ENCODE data around the gene CARF.

Gene CARF

DNA sequence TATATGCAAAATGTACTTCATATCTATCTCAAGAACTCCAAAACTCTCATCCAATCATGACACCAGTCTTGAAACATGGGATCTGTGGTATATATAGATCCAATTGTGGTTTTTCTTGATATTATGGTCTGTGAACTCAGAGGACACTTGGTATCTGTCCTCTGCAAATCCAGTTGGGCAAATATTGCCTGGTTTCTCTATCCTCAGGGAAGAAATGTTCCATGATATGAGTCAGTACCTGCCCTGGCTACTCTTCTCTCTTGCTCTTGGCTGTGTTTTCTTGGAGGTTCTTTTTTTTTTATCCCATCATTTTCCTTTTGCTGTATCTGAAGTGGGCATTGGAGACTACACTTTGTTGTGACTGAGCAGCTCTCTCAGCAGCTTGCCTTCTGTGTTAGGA lies 113.5 kb downstream of the CARF start:
- no peak for DNase-seq

DNA sequence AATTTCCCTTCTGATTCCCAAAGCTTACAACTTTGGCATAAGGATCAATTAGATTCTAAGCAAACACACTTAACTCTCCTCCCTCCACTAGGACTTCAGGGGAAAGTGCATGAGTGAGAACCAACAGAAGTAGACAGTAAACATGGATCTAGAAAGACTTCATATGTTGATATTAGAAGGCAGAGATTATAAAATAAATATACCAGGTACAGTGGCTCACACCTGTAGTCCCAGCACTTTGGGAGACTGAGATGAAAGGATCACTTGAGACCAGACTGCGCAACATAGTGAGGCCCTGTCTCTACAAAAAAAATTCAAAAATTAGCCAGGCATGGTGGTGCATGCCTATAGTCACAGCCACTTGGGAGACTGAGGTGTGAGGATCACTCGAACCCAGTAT lies 118.5 kb downstream of the CARF start:
- DNase-seq, result no peak

DNA sequence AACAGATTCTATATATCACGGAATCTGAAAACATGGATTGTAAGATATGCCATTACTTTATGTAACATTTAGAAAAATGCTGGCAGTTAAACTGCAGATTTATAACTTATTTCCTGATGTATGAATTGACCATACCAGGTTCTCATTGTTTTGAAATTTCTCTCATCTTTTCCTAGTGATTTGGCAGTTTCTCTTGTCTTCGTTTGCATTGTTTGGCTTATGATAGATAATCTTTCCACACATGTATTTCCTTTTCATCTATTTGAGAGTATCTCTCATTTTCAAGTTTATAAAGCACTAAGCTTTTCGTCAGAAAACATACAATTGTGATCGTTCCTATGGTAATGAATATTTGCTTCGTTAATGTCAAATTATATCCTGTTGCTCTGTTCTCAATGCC lies 118.9 kb downstream of the CARF start:
- DNase-seq, result no peak

DNA sequence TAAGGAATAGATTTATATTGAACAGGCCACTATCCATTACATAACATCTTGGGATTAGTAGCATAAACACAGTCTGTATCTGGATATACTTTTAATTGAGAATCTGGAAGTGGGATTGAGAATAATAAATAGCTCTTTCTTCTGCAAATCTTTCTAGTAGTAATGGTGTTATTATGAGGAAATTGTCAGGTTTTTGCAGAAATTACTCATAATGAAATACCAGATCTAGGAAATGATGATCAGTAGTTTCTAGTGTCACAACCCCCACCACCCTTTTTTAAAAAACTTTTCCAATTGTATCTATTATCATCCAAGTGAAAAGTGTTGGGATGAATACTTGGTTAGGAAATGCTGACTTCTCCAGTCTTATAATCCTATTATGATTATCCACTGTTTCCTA lies 121.3 kb downstream of the CARF start:
- peak in 1 of 3 donors; percentile 16 for DNase-seq

DNA sequence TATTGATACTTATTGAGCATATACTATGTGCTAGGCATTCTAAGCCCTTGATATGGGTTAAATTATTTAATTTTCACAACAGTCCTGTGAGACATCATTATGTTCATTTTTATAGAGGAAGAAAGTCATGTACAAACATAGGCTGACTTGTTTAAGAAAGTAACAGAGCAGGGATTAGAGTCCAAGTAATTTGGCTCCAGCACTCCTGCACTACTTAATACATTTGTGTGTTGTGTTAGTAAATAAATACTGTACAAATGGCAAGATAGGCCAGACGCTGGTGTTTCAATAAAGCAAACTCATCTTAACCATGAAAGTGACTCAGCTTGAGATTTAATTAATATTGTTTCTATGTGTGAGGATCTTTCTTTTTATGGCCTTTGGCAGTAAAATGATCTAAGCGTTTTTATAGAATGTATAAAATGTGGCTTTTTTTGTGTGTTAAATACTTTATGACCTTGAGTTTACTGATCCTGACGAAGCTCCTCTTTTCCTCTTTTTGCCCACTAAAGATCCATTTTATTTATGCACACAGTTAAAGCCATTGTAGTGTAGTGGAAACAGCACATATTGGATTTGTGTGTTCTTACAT lies 123.9 kb downstream of the CARF start:
- DNase-seq, result no peak

Data from suppressor macrophage treated with lipopolysaccharide for 1 hour (primary cell).